ENCODE results near the gene MAPKAPK2.
A peak's percentile ranks its signal among the peaks of the same experiment; 100 is the strongest.
"Not testable (repeated sequence)": the region's sequence is repeated elsewhere in the genome, so short reads cannot be mapped to it uniquely, and the experiment has no call there.

Gene MAPKAPK2

GRCh38 chr1:206751891-206752290 lies 67.2 kb downstream of the MAPKAPK2 start:
- DNase-seq = no peak

- DNase-seq = no peak
Observed at GRCh38 chr1:206752481-206752880, 67.8 kb downstream of the MAPKAPK2 start.

GRCh38 chr1:206753141-206753540 lies 68.4 kb downstream of the MAPKAPK2 start:
- no peak for DNase-seq

- no peak for DNase-seq
Observed at GRCh38 chr1:206754011-206754410, 69.3 kb downstream of the MAPKAPK2 start.

- DNase-seq = peak in 1 of 2 donors; percentile 67
Observed at GRCh38 chr1:206757524-206758266, 73.0 kb downstream of the MAPKAPK2 start.

GRCh38 chr1:206760590-206760989 lies 75.9 kb downstream of the MAPKAPK2 start:
- no peak for DNase-seq

GRCh38 chr1:206761159-206761768 lies 76.6 kb downstream of the MAPKAPK2 start:
- no peak for DNase-seq

- not testable (repeated sequence) for DNase-seq
Observed at GRCh38 chr1:206762741-206763364, 78.1 kb downstream of the MAPKAPK2 start.

- DNase-seq = not testable (repeated sequence)
Observed at GRCh38 chr1:206765771-206766170, 81.1 kb downstream of the MAPKAPK2 start.

- peak; percentile 77 to 83 for DNase-seq
Observed at GRCh38 chr1:206766251-206766856, 81.6 kb downstream of the MAPKAPK2 start.

GRCh38 chr1:206768472-206769303 lies 84.0 kb downstream of the MAPKAPK2 start:
- no peak for DNase-seq

GRCh38 chr1:206769304-206769731 lies 84.6 kb downstream of the MAPKAPK2 start:
- DNase-seq = peak; percentile 25 to 66

- peak; percentile 16 to 41 for DNase-seq
Observed at GRCh38 chr1:206770531-206771337, 86.0 kb downstream of the MAPKAPK2 start, which contains the start of gene IL19. Gene IL19 (plus strand): TSS chr1:206770773. CDS start chr1:206836663, 65,890 bp downstream.

- no peak for DNase-seq
Observed at GRCh38 chr1:206771338-206771692, 86.6 kb downstream of the MAPKAPK2 start.

GRCh38 chr1:206772243-206772937 lies 87.7 kb downstream of the MAPKAPK2 start, which contains the start of gene IL10:
Gene IL10 (minus strand): TSS chr1:206772494. CDS start chr1:206772435, 59 bp downstream.
- DNase-seq = no peak

GRCh38 chr1:206774093-206774492 lies 89.4 kb downstream of the MAPKAPK2 start:
- DNase-seq = no peak

- no peak for DNase-seq
Observed at GRCh38 chr1:206776229-206776628, 91.5 kb downstream of the MAPKAPK2 start.

GRCh38 chr1:206778031-206778430 lies 93.3 kb downstream of the MAPKAPK2 start:
- no peak for DNase-seq

GRCh38 chr1:206778911-206779310 lies 94.2 kb downstream of the MAPKAPK2 start:
- not testable (repeated sequence) for DNase-seq

- no peak for DNase-seq
Observed at GRCh38 chr1:206779638-206780037, 94.9 kb downstream of the MAPKAPK2 start.

GRCh38 chr1:206782448-206782847 lies 97.7 kb downstream of the MAPKAPK2 start:
- DNase-seq = peak; percentile 27 to 28
